Measurements from ENCODE around the gene C14orf119. TPM values are rescaled to one million over a fixed set of nuclear protein-coding genes. Genes with fewer than 3 reads are reported as not detected.
A peak's percentile ranks its signal among the peaks of the same experiment; 100 is the strongest.

Gene C14orf119
- total and polyA plus RNA-seq, 9 of the 15 experiments (the other 6 are each of a cell fraction or from before 2014, with no cell fraction given): 36.7 to 251 (median 51.8) TPM

- TF ChIP-seq TOE1 (IDR thresholded peaks at IDR 0.05; ENCODE audit: borderline replicate concordance): peak; percentile 52; the same call in 1 of the 2 replicates
- TF ChIP-seq TOE1 (CRISPR knock-in tag; IDR thresholded peaks at IDR 0.05; ENCODE audit: borderline replicate concordance, low read depth): no peak
- TF ChIP-seq ZEB2 (IDR thresholded peaks at IDR 0.05): 0 out of 2 replicates have a peak, but pooled peaks have one; percentile 41
- TF ChIP-seq, protein P1, sequence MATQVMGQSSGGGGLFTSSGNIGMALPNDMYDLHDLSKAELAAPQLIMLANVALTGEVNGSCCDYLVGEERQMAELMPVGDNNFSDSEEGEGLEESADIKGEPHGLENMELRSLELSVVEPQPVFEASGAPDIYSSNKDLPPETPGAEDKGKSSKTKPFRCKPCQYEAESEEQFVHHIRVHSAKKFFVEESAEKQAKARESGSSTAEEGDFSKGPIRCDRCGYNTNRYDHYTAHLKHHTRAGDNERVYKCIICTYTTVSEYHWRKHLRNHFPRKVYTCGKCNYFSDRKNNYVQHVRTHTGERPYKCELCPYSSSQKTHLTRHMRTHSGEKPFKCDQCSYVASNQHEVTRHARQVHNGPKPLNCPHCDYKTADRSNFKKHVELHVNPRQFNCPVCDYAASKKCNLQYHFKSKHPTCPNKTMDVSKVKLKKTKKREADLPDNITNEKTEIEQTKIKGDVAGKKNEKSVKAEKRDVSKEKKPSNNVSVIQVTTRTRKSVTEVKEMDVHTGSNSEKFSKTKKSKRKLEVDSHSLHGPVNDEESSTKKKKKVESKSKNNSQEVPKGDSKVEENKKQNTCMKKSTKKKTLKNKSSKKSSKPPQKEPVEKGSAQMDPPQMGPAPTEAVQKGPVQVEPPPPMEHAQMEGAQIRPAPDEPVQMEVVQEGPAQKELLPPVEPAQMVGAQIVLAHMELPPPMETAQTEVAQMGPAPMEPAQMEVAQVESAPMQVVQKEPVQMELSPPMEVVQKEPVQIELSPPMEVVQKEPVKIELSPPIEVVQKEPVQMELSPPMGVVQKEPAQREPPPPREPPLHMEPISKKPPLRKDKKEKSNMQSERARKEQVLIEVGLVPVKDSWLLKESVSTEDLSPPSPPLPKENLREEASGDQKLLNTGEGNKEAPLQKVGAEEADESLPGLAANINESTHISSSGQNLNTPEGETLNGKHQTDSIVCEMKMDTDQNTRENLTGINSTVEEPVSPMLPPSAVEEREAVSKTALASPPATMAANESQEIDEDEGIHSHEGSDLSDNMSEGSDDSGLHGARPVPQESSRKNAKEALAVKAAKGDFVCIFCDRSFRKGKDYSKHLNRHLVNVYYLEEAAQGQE (IDR thresholded peaks at IDR 0.05; ENCODE audit: borderline replicate concordance): peak; percentile 84
- TF ChIP-seq, protein P1 (CRISPR knock-in tag; IDR thresholded peaks at IDR 0.05; ENCODE audit: low read depth): peak; percentile 64; the same call in 1 of the 2 replicates
- TF ChIP-seq KAT7 (CRISPR knock-in tag; IDR thresholded peaks at IDR 0.05; ENCODE audit: borderline replicate concordance): peak; percentile 93; the same call in 1 of the 2 replicates
- no peak for TF ChIP-seq EWSR1 (IDR thresholded peaks at IDR 0.05; ENCODE audit: borderline replicate concordance, low read depth, partially characterized antibody)
- no peak for TF ChIP-seq FOXM1 (IDR thresholded peaks at IDR 0.05; ENCODE audit: low read depth)
- TF ChIP-seq FOXM1 (CRISPR knock-in tag; IDR thresholded peaks at IDR 0.05; ENCODE audit: low read depth): no peak
- TF ChIP-seq SMAD3 (CRISPR knock-in tag; conservative IDR thresholded peaks at IDR 0.05): 0 out of 2 replicates have a peak, but pooled peaks have one; percentile 10
- no peak for TF ChIP-seq GABPA (tag; conservative IDR thresholded peaks at IDR 0.05; ENCODE audit: low read depth)
- TF ChIP-seq IFI16 (CRISPR knock-in tag; IDR thresholded peaks at IDR 0.05): no peak
- peak; percentile 79 for TF ChIP-seq FIP1L1 (IDR thresholded peaks at IDR 0.05; ENCODE audit: low read depth, low read length, poor library complexity, severe bottlenecking)
- TF ChIP-seq RCOR1 (IDR thresholded peaks at IDR 0.05; ENCODE audit: borderline replicate concordance in 1 of 2, low read depth in 2 of 2, low read length in 2 of 2): peak in 1 of 2 experiments; percentile 75; a peak in 2 of 4 replicates
- peak; percentile 67 for TF ChIP-seq POLR2A (conservative IDR thresholded peaks at IDR 0.05)
- TF ChIP-seq ZFX (CRISPR knock-in tag; IDR thresholded peaks at IDR 0.05): peak; percentile 63
- TF ChIP-seq ZNF175 (CRISPR knock-in tag; IDR thresholded peaks at IDR 0.05; ENCODE audit: low read depth): no peak
- no peak for TF ChIP-seq TSC22D4 (tag; IDR thresholded peaks at IDR 0.05)
- 0 out of 2 replicates have a peak, but pooled peaks have one; percentile 15 for TF ChIP-seq NCOA6 (IDR thresholded peaks at IDR 0.05)
- TF ChIP-seq POLR2AphosphoS5 (IDR thresholded peaks at IDR 0.05; ENCODE audit: control insufficient read depth, insufficient read depth, low read depth, low read length): peak; percentile 53
- no peak for TF ChIP-seq ZNF584 (CRISPR knock-in tag; IDR thresholded peaks at IDR 0.05; ENCODE audit: low read depth)
Measured at GRCh38 chr14:23057757-23058653, 37.3 kb upstream of the C14orf119 start (continued).

All from K562 (cell line).